Suppressor macrophage (primary cell): ENCODE data around the gene CFAP43.
"Not testable (repeated sequence)": the region's sequence is repeated elsewhere in the genome, so short reads cannot be mapped to it uniquely, and the experiment has no call there.

ENCODE experiments used
- DNase-seq, 4 experiments: peaks; one replicate each; pipeline ENCODE4 v3.0.0-alpha.2; 2020 to 2022

The CFAP43 gene

DNA sequence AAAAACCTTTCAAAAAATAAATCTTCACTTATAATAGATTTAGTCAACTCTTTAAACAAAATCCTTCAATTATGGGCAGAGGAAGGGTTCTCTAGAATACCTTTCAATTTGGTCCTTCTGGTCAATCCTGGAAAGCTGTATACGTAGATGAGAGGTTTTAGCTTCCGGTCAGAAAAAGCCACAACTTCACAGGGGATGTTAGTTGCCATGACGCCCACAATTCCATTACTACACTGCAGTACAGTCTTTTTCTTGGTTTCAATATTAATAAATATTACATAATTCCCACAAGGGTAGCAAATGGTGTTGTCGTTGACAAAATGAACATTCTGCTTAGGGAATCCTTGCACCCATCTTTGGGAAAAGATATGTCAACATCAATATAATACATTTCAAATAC, 1.7 kb downstream of the CFAP43 start:
- DNase-seq, result no peak

DNA sequence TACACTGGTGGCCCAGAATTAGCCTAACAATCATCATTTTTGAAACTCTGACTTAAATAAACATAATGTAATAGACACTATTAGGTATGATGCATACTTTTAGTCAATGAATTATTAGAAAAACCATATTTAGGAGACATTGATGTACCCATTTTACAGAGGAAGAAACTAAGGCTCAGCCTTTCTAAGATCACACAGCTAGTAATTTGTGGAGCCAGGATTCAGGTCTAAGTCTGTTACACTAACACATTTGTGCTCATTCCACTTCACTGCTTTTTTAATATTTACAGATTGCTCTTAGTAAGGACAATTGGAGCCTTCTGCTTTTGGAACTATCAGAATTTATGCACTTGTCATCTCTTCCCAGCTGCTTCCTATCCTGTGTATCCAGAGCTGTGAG, 8.9 kb downstream of the CFAP43 start:
- no peak for DNase-seq

DNA sequence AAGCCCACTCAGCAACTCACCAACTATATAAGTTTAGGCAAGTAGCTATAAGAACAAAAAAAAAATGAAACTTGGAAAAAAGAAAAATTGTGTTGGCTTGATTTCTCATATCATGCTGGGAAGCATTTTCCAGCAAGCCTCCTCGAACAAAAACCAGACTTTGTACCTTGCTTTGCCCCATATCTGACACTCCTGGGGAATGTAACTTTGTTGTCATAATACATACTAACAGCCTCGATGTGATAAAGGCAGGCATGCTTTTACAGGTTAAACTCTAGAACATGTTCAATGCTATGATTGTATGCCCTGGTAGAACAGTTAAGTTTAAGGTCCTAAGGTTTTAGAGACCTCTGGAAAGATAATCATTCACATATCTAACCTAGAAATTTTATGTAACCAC, 11.6 kb downstream of the CFAP43 start:
- no peak for DNase-seq

- DNase-seq, result peak in 2 of 4 experiments; percentile 15 to 22
Measured at GRCh38 chr10:104218751-104219150, 13.4 kb downstream of the CFAP43 start.

- DNase-seq, result no peak
Measured at GRCh38 chr10:104216631-104217030, 15.5 kb downstream of the CFAP43 start.

DNA sequence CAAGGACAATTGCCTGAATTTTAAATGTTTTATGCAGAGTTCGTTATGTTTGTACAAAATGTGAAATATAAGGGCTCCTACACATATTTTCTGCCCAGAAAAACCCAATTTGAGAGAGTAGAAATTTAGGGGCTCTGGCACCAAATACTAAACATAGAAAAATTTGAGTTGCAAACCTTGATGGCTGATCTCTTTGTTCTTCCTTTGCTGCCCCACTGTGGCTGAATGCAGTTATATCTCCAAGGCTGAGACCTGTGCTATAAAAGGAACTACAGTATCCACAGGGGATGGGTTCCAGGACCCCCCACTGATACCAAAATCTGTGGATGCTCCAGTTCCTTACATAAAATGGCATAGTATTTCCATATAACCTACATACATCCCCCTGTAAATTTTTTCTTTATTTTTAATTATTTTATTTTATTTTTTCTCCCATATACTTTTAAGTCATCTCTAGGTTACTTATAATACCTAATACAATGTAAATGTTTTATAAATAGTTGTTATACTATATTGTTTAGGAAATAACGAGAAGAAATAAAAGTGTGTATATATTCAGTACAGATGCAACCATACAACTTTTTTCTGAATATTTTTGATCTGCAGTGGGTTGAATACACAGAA, 22.5 kb downstream of the CFAP43 start:
- DNase-seq, result peak; percentile 53 to 70 (median 54)

DNA sequence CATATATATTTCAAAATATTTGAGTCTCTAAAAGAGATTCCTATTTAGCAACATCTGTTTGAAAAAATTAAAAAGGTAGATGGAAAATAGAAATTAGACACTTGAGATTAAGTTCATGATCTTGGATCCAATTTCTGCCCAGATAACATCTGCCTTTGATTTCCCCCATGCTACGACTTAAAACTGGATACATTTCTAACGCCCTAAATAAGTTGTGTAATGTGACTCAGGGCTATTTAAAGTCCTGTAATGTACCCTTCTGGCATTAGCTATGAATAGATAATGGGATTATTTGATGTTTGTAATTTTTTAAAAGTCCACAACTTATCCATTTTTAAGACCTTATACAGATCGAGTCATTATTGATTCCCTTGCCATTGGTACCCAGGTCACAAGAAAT, 23.4 kb downstream of the CFAP43 start:
- DNase-seq, result no peak

- DNase-seq, result no peak
Measured at GRCh38 chr10:104202231-104202630, 29.9 kb downstream of the CFAP43 start.

GRCh38 chr10:104201636-104202035, 30.5 kb downstream of the CFAP43 start:
- DNase-seq, result no peak

- no peak for DNase-seq
Measured at GRCh38 chr10:104199567-104199966, 32.6 kb downstream of the CFAP43 start.

DNA sequence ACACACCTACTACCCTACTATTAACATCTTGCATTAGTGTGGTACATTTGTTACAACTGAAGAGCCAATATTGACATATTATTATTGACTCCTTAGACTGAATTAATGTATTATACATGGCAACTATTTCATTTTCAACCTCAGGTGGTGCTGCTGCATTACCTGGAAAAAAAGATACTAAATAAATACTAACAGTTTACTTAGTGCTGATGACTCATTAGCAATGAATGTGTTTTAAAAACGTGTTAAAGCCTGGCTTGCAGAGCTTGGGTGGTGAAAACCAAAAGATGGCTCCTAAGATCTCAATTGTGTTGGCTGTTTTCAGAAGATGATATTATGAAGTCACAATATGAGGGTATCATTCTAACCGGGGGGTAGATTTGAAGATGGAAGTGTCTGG, 34.8 kb downstream of the CFAP43 start:
- no peak for DNase-seq

- no peak for DNase-seq
Measured at GRCh38 chr10:104195706-104196105, 36.5 kb downstream of the CFAP43 start.

DNA sequence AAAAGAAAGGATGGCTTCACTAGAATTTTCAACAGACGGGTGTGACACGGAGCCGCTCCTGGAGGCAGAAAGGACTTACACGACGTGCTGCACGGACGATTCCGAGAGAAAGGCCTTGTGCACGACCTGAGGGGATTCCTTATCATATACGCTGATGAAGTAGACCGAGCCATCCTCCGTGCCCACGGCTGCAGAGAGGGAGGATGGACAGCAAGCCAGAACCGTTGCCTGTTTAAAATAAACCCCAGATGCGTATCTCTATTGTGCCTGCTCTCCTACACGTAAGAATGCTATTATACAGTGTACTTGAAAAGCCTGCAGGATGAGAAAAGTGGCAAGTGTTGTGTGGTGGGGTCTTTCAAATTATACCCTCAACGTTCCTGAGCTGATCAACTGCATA, 38.4 kb downstream of the CFAP43 start:
- DNase-seq, result no peak

DNA sequence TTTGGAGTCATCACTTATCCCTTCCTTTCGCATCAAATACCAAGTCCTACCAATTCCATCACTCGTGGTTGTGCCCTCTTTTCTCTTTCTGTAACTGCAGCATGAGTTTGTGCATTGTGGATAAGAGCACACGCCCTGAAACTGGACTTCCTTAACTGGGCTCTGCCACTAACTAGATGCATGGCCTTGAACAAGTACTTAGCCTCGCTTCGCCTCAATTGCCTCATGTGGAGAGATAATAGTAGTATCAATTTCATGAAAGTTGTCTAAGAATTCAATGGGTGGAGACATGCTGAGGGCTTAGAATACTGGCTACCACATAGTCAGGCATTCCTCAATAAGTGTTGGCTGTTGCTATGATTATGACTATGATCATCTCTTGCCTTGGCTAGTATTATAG, 41.5 kb downstream of the CFAP43 start:
- no peak for DNase-seq

DNA sequence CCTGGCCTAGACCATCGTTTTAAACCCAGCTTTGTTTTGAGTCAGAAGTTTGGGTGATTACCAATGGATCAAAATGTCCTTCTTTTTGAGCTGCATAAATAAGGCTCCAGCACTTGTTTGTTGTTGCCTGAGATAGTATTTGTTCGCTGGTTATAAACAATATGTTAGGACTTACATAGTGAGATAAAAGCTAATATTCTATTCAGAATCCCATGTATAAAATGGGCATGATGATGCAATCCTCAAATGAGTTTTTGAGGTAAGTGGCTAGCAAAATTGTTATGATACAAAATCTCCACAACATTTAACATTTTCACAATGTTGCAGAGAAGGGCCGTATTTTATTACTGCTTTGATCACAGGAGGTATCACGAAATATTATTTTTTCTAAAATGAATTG, 48.5 kb downstream of the CFAP43 start:
- no peak for DNase-seq

DNA sequence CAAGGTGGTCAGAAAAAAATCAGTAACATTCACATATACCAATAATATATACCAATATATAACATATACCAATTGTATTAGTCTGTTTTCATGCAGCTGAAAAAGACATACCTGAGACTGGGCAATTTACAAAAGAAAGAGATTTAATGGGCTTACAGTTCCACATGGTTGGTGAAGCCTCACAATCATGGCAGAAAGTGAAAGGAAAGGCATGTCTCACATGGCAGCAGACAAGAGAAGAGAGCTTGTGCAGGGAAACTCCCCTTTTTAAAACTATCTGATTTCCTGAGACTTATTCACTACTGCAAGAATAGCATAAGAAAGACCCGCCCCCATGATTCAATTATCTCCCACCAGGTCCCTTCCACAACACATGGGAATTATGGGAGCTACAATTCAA, 58.0 kb downstream of the CFAP43 start:
- not testable (repeated sequence) for DNase-seq

DNA sequence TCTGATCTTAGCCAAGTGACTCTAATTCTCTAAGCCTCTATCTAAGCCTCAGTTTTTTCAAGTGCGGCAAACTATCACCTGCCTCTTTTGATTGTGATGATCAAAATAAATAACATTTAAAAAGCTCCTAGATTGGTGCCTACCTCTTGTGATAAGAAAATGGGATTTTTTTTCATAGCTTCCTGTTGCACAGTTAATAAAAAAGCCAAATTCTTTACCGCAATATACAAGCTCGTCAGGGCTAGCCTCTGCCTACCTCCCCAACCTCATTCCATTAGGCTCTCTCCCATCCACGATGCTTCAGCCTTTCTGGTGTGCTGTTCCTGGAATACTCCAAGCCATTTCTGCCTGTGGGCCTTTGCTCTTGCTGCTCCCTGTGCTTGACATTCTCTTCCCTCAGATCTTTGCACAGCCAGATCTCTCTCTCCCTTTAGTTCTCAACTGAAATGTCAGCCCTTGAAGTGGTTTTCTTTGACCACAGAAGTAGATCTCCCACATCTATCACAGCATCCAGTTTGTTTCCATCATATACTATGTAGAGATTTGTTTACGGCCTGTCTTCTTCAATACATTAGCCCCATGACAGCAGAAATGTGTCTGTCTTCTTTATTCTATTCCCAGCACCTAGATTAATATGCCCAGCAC, 61.4 kb downstream of the CFAP43 start:
- DNase-seq, result no peak

DNA sequence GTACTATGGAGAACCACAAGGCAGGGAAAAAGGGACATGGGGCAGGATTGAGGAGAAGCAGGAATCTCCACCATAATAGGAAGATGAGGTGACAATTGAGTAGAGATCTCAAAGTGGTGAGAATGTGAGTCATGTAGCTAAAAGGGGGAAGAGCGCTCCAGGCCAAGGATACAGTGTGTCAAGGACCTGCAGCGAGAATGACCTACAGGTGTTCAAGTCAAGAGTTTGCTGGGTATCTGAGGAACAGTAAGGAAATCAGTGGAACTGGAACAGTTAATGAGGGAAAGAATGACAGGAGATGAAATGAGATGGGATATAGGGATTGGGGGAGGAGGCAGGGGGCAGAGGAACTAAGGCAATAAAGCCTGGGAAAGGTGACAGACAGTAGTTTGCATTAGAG, 76.6 kb downstream of the CFAP43 start:
- no peak for DNase-seq

DNA sequence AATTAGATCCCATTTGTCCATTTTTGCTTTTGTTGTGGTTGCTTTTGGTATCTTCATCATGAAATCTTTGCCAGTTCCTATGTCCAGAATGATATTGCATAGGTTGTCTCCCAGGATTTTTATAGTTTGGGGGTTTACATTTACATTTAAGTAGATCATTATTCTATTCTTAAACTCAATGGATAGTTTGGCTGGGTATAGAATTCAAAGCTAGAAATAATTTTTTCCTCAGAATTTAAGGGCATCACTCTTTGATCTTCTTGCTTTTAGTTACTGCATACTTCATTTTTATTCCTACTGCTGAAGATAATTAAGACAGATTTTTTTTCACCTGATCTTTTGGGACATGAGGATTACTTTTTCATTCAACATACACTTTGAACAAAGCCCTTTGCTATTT, 80.4 kb downstream of the CFAP43 start:
- DNase-seq, result no peak

DNA sequence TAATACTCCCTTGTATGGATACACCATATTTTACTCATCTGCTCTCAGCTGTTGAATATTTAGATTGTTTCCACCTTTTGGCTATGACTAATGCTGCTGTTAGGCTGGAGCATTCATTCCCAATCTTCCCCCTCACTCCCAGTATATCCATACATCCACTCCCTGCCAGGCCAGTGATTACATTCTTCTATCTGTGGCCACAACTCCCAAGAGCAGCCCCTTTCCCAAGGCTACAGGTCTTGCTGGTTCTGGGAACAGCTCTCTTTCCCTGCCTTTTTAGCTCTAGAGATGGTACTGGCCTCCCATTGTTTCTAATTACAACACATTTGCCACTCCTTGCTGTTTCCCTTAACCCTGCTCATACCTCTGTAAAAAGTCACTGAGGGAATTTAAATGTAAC, 82.0 kb downstream of the CFAP43 start:
- DNase-seq, result no peak

DNA sequence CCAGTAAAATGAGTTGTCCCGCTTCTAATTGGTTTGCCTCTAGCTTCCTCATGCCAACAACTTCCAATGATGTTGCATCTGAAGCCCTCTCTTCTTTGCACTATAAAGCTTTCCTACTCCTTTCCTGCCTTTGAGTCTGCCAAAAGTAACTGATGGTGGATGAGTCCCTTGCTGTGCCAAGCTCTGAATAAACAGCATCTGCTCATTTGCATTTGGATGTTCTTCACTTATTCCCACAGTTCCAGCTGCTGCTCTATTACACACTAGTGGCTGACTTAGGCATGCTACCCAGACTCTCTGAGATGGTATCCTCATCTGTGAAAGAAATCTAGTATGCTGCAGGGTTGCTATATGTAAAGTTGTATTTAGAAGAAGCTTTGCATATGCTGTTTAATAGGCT, 85.3 kb downstream of the CFAP43 start:
- no peak for DNase-seq

- DNase-seq, result peak in 3 of 4 experiments; percentile 9 to 76 (median 73)
Measured at GRCh38 chr10:104144931-104145330, 87.2 kb downstream of the CFAP43 start.

GRCh38 chr10:104143829-104144228, 88.3 kb downstream of the CFAP43 start:
- DNase-seq, result no peak

DNA sequence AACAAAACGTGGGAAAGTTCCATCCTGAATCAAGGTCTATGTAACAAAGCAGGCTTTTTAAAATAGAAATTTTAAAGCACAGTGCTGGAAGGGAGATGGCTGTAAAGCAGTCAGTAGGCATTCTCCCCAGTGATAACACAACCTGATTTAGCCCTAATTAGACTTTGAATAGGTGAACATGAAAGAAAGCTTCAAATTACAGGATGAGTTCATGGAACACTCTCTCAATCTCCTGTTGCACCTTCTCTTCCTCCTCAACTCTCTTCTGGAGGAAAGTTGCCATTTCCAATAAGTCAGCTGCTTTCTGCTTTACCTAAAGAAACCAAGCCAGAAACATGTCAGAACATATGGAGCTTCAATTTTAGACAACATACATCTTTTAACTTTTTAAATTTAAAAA, 90.1 kb downstream of the CFAP43 start:
- DNase-seq, result no peak

DNA sequence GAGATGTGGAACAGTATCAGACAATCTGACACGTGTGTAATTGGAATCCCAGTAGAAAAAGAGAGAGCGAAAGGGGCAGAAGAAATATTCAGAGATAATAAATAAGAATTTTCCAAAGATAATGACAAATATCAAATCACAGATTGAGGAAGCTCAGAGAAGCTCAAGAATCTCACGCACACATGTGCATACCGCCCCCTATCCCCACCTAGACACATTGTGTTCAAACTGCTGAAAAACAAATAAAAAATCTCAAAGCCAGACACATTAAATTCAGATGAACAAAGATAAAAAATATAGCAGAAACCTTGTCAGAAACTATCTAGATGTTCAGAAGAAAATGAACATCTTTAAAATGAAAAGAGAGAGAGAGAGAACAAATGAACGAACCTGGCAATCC, 92.9 kb downstream of the CFAP43 start:
- DNase-seq, result peak in 3 of 4 experiments; percentile 17 to 38 (median 35)
